ENCODE data around the gene TUBGCP2. TPM values are rescaled to one million over a fixed set of nuclear protein-coding genes. Genes with fewer than 3 reads are reported as not detected.

TUBGCP2 gene
- total RNA-seq, 1 donor = 60.8 TPM

DNA sequence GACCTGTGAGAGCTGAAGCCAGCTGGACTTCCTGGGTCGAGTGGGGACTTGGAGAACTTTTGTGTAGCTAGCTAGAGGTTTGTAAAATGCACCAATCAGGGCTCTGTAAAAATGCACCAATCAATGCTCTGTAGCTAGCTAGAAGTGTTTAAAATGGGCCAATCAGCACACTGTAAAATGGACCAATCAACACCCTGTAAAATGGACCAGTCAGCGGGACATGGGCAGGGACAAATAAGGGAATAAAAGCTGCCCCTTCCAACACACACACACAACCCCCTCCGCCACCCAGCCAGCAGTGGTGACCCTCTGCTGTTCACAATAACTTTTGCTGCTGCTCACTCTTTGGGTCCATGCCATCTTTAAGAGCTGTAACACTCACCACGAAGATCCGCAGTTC lies 7.2 kb upstream of the TUBGCP2 start:
- no peaks in the 10 kb centered on the region for H4K20me1 ChIP-seq (ENCODE audit: insufficient read depth, low read length)
- no peaks in the 10 kb centered on the region for H3K4me1 ChIP-seq (ENCODE audit: insufficient read depth, low read length)
- H3K36me3 ChIP-seq (ENCODE audit: insufficient read depth, low read length) = peaks cover 7% of the 10 kb centered on the region
- H3K9me3 ChIP-seq (ENCODE audit: low read depth, low read length) = no peaks in the 10 kb centered on the region
- H3K4me3 ChIP-seq (ENCODE audit: insufficient read depth, low read length) = no peak overlapping the region
- H2AFZ ChIP-seq (ENCODE audit: low read length) = no peak overlapping the region
- no peak overlapping the region for H3K27ac ChIP-seq (ENCODE audit: low read depth, low read length)
- H3K4me2 ChIP-seq (ENCODE audit: insufficient read depth, low read length) = no peak overlapping the region
- no peak for TF ChIP-seq CTCF (IDR thresholded peaks at IDR 0.05; ENCODE audit: extremely low read depth, low read depth, low read length)
- H3K27me3 ChIP-seq (ENCODE audit: insufficient read depth, low read length) = no peaks in the 10 kb centered on the region
- DNase-seq (ENCODE audit: insufficient read length, low spot score, missing footprints) = no peak
- no peaks in the 10 kb centered on the region for H3K79me2 ChIP-seq (ENCODE audit: insufficient read depth, low read length)

DNA sequence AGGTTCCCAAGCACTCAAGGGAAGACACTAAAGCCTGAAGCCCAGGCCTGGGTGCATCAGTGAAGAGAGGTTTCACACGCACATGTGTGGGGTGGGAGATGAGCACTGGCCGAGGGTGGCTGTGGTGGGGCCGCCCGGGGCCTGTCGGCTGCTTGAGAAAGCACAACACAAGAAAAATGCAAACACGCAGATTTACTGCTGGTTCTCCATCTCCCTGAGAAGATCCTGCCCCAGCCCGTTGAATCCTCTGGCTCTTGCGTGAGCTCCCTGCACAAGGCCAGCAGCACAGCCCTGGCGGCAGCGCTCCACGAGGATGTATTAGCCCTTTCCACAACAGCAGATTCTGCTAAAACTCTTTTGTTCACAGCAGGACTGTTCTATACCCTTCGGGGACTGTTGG lies 6.2 kb upstream of the TUBGCP2 start:
- Histone ChIP-seq H3K27ac (ENCODE audit: low read depth, low read length) (no peak overlapping the region), H3K4me3 (ENCODE audit: insufficient read depth, low read length) (no peak overlapping the region), H3K4me1 (ENCODE audit: insufficient read depth, low read length) (no peaks in the 10 kb centered on the region), H4K20me1 (ENCODE audit: insufficient read depth, low read length) (no peaks in the 10 kb centered on the region), H3K27me3 (ENCODE audit: insufficient read depth, low read length) (no peaks in the 10 kb centered on the region), H3K4me2 (ENCODE audit: insufficient read depth, low read length) (no peak overlapping the region), H3K36me3 (ENCODE audit: insufficient read depth, low read length) (peaks cover 12% of the 10 kb centered on the region), H2AFZ (ENCODE audit: low read length) (no peak overlapping the region), H3K9me3 (ENCODE audit: low read depth, low read length) (no peaks in the 10 kb centered on the region), H3K79me2 (ENCODE audit: insufficient read depth, low read length) (no peaks in the 10 kb centered on the region)
- DNase-seq (ENCODE audit: insufficient read length, low spot score, missing footprints) = no peak
- no peak for TF ChIP-seq CTCF (IDR thresholded peaks at IDR 0.05; ENCODE audit: extremely low read depth, low read depth, low read length)

DNA sequence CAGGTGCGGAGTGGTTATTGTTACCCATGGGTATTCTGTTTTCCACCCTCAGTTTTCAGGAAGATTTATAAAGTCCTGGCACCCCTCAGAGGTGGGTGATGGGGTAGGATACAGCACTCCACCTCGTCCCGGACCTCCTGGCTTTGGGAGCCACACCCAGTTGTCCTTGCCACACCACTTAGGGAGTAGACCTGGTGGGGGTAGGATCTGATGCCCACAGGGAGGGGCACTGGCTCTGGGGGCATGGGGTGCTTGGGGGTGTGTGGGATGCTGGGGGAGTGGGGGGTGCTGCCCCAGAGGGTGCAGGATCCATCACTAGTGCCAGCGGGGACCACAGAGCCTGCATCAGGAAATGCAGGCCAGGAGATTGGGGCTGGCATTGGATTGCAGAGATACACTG lies 4.5 kb upstream of the TUBGCP2 start:
- Histone ChIP-seq H3K36me3 (ENCODE audit: insufficient read depth, low read length) (peaks cover 12% of the 10 kb centered on the region), H4K20me1 (ENCODE audit: insufficient read depth, low read length) (peaks cover 5% of the 10 kb centered on the region), H3K27ac (ENCODE audit: low read depth, low read length) (no peak overlapping the region), H3K79me2 (ENCODE audit: insufficient read depth, low read length) (peaks cover 4% of the 10 kb centered on the region), H3K4me3 (ENCODE audit: insufficient read depth, low read length) (no peak overlapping the region), H2AFZ (ENCODE audit: low read length) (no peak overlapping the region), H3K27me3 (ENCODE audit: insufficient read depth, low read length) (no peaks in the 10 kb centered on the region), H3K9me3 (ENCODE audit: low read depth, low read length) (no peaks in the 10 kb centered on the region), H3K4me1 (ENCODE audit: insufficient read depth, low read length) (no peaks in the 10 kb centered on the region), H3K4me2 (ENCODE audit: insufficient read depth, low read length) (no peak overlapping the region)
- DNase-seq (ENCODE audit: insufficient read length, low spot score, missing footprints) = no peak
- TF ChIP-seq CTCF (IDR thresholded peaks at IDR 0.05; ENCODE audit: extremely low read depth, low read depth, low read length) = no peak

- DNase-seq (ENCODE audit: insufficient read length, low spot score, missing footprints) = no peak
- TF ChIP-seq CTCF (IDR thresholded peaks at IDR 0.05; ENCODE audit: extremely low read depth, low read depth, low read length) = no peak
- Histone ChIP-seq H2AFZ (ENCODE audit: low read length) (no peak overlapping the region), H3K4me1 (ENCODE audit: insufficient read depth, low read length) (peaks cover 3% of the 10 kb centered on the region), H3K36me3 (ENCODE audit: insufficient read depth, low read length) (peaks cover 12% of the 10 kb centered on the region), H3K4me3 (ENCODE audit: insufficient read depth, low read length) (no peak overlapping the region), H3K79me2 (ENCODE audit: insufficient read depth, low read length) (peaks cover 8% of the 10 kb centered on the region), H3K27me3 (ENCODE audit: insufficient read depth, low read length) (no peaks in the 10 kb centered on the region), H3K4me2 (ENCODE audit: insufficient read depth, low read length) (no peak overlapping the region), H3K9me3 (ENCODE audit: low read depth, low read length) (no peaks in the 10 kb centered on the region), H3K27ac (ENCODE audit: low read depth, low read length) (no peak overlapping the region), H4K20me1 (ENCODE audit: insufficient read depth, low read length) (peaks cover 8% of the 10 kb centered on the region)
These were observed 4.1 kb upstream of the TUBGCP2 start for GRCh38 chr10:133312769-133313145.
